ENCODE data around the gene TARS1.

DNA sequence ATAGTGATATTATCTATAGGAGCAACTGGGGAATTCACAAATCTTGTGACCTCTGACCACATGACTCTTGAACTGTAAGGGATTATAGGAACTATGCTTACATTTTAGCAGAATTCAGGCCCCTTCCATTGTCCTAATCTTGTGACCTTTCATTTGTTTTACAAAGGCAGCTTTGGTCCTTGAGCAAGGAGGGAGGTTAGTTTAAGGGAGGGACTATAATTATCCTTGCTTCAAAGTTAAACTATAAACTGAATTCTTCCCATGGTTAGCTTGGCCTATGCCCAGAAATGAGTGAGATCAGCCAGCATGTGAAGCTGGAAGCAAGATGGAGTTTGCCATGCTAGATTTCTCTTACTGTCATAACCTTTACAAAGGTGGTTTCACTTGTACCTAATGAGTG, 51.2 kb downstream of the TARS1 start:
- TF ChIP-seq, protein P1, sequence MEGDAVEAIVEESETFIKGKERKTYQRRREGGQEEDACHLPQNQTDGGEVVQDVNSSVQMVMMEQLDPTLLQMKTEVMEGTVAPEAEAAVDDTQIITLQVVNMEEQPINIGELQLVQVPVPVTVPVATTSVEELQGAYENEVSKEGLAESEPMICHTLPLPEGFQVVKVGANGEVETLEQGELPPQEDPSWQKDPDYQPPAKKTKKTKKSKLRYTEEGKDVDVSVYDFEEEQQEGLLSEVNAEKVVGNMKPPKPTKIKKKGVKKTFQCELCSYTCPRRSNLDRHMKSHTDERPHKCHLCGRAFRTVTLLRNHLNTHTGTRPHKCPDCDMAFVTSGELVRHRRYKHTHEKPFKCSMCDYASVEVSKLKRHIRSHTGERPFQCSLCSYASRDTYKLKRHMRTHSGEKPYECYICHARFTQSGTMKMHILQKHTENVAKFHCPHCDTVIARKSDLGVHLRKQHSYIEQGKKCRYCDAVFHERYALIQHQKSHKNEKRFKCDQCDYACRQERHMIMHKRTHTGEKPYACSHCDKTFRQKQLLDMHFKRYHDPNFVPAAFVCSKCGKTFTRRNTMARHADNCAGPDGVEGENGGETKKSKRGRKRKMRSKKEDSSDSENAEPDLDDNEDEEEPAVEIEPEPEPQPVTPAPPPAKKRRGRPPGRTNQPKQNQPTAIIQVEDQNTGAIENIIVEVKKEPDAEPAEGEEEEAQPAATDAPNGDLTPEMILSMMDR (conservative IDR thresholded peaks at IDR 0.05): no peak
- TF ChIP-seq EZH2 (IDR thresholded peaks at IDR 0.05; ENCODE audit: low read depth): no peak

All from PC-9 (cell line).